A549 (cell line): ENCODE results near the gene KDM4D. TPM values are rescaled to one million over a fixed set of nuclear protein-coding genes. Genes with fewer than 3 reads are reported as not detected.
A peak's percentile ranks its signal among the peaks of the same experiment; 100 is the strongest.

Experiments used
- ATAC-seq, 2 experiments: fragments of 200-7000 bp in 1 of 2; fragments of >200 bp in 1 of 2; cut with Nextera tagmentation in 1 of 2; cut with Tn5 transposase in 1 of 2; 3 replicates each; pipeline versions ENCODE4 v1.8.0 to v1.9.1; 2018 to 2020; ENCODE audit warnings: mild to moderate bottlenecking in 1 of 2, moderate library complexity in 1 of 2
- CTCF ChIA-PET: fragments of 300-600 bp; sonication (Branson Sonifier 250); formaldehyde crosslinking; extraction: SDS; loops from one replicate; lab custom pipeline; 2021; ENCODE audit warnings: antibody characterized with exemption, inconsistent platforms; lab: Yijun Ruan, JAX
- POLR2A ChIA-PET: fragments of 350-600 bp; formaldehyde crosslinking; extraction: SDS; loops from one replicate; lab custom pipeline; 2021; ENCODE audit warnings: antibody characterized with exemption, inconsistent platforms; lab: Yijun Ruan, JAX
- DNase-seq, 2 experiments: peaks; one replicate each; pipeline versions ENCODE4 v3.0.0 to v3.0.0-alpha.2; 2011 to 2016; ENCODE audit warnings: low read depth in 1 of 2, low spot score in 1 of 2
- FAIRE-seq: peaks from 2 replicates; lab custom pipeline; 2011; peaks lifted over from hg19 to GRCh38; lab: Jason Lieb, UNC
- H3K27ac ChIP-seq, 2 experiments: fragments of >200 bp; sonication (Bioruptor Twin); formaldehyde crosslinking; 3 replicates each; pipeline ENCODE4 v1.5.1; 2016 to 2017
- H3K4me1 ChIP-seq: fragments of >200 bp; sonication (Bioruptor Twin); formaldehyde crosslinking; 3 replicates; pipeline ENCODE4 v1.6.1; 2016
- H3K4me2 ChIP-seq: fragments of >200 bp; sonication (Bioruptor Twin); formaldehyde crosslinking; 3 replicates; pipeline ENCODE4 v1.6.1; 2016
- H3K4me3 ChIP-seq: fragments of >200 bp; sonication (Bioruptor Twin); formaldehyde crosslinking; 3 replicates; pipeline ENCODE4 v1.5.1; 2016
- H3K9me3 ChIP-seq: fragments of >200 bp; sonication (Bioruptor Twin); formaldehyde crosslinking; 3 replicates; pipeline ENCODE4 v1.6.1; 2016
- CHD2 ChIP-seq: fragments of 150-350 bp; IDR thresholded peaks from 2 replicates; pipeline ENCODE4 v1.6.1; 2014; ENCODE audit warnings: low read length; ENCODE audit not compliant: partially characterized antibody
- CHD4 ChIP-seq: fragments of 200-600 bp; sonication (generic); IDR thresholded peaks from 2 replicates; pipeline ENCODE4 v1.6.1; 2016; ENCODE audit warnings: antibody characterized with exemption, mild to moderate bottlenecking, borderline replicate concordance
- EHMT2 ChIP-seq: fragments of 200-600 bp; sonication (generic); IDR thresholded peaks from 2 replicates; pipeline ENCODE4 v1.6.1; 2016; ENCODE audit warnings: antibody characterized with exemption, low read depth, mild to moderate bottlenecking, moderate library complexity
- FOSB ChIP-seq: fragments of 250-450 bp; sonication (Bioruptor Pico); IDR thresholded peaks from 2 replicates; pipeline ENCODE4 v1.5.0; 2020; ENCODE audit warnings: mild to moderate bottlenecking, moderate library complexity
- FOSL2 ChIP-seq, 2 experiments: fragments of 450-650 bp in 1 of 2; fragments of >200 bp in 1 of 2; sonication (Bioruptor Twin) in 1 of 2; formaldehyde crosslinking; IDR thresholded peaks; 2 replicates each; pipeline versions ENCODE4 v1.5.0 to v1.6.1; 2016 to 2020; ENCODE audit warnings: mild to moderate bottlenecking in 1 of 2, moderate library complexity in 1 of 2
- GATA3 ChIP-seq: IDR thresholded peaks from 2 replicates; pipeline ENCODE4 v1.6.1; 2012; ENCODE audit warnings: borderline replicate concordance
- KDM1A ChIP-seq: fragments of 200-600 bp; sonication (generic); IDR thresholded peaks from 2 replicates; pipeline ENCODE4 v1.6.1; 2016; ENCODE audit warnings: low read depth, mild to moderate bottlenecking
- MAFK ChIP-seq: fragments of 450-650 bp; IDR thresholded peaks from 2 replicates; pipeline ENCODE4 v1.6.1; 2014; ENCODE audit not compliant: partially characterized antibody
- NR3C1 ChIP-seq: fragments of >200 bp; sonication (Bioruptor Twin); formaldehyde crosslinking; IDR thresholded peaks from 3 replicates; pipeline ENCODE4 v1.6.1; 2017
- POLR2A ChIP-seq: IDR thresholded peaks from 2 replicates; pipeline ENCODE4 v1.6.1; 2012; ENCODE audit warnings: mild to moderate bottlenecking, low read length
- POLR2AphosphoS2 ChIP-seq: conservative IDR thresholded peaks from 2 replicates; pipeline ENCODE4 v1.6.1; 2012; ENCODE audit warnings: low read length, improper control_type of control experiment, inconsistent platforms
- RARB ChIP-seq: fragments of 250-450 bp; sonication (Bioruptor Pico); IDR thresholded peaks from 2 replicates; pipeline ENCODE4 v1.8.0; 2021; ENCODE audit warnings: mild to moderate bottlenecking, moderate library complexity
- RNF2 ChIP-seq: fragments of 200-600 bp; sonication (generic); IDR thresholded peaks from 2 replicates; pipeline ENCODE4 v1.6.1; 2016; ENCODE audit warnings: low read depth, mild to moderate bottlenecking, antibody characterized with exemption, moderate library complexity, borderline replicate concordance
- SREBF2 ChIP-seq: fragments of 450-650 bp; IDR thresholded peaks from 2 replicates; pipeline ENCODE4 v1.6.1; 2014; ENCODE audit warnings: mild to moderate bottlenecking, moderate library complexity
- TFCP2L1 ChIP-seq: fragments of 250-450 bp; sonication (Bioruptor Pico); IDR thresholded peaks from 2 replicates; pipeline ENCODE4 v1.5.0; 2021; ENCODE audit warnings: mild to moderate bottlenecking
- ZC3H11A ChIP-seq: fragments of 450-650 bp; IDR thresholded peaks from 2 replicates; pipeline ENCODE4 v1.6.1; 2014; ENCODE audit warnings: antibody characterized with exemption, mild to moderate bottlenecking
- ZSCAN20 ChIP-seq: fragments of 250-450 bp; sonication (Bioruptor Pico); IDR thresholded peaks from 2 replicates; pipeline ENCODE4 v1.8.0; 2022; ENCODE audit warnings: mild to moderate bottlenecking, moderate library complexity
- WGBS: methylation state at CpG from one replicate; pipeline ENCODE4 v1.1.6; 2017; ENCODE audit errors: missing lambda C conversion rate; 5-methylcytosine and 5-hydroxymethylcytosine counted together
- polyA plus RNA-seq, 4 experiments: library from polyadenylated mRNA; depleted of rRNA in 3 of 4; stranded (reverse); fragments of >200 nt; fragmentation: RNase III in 1 of 4; extraction: RNeasy Plus Mini Kit Qiagen cat#74134 plus additional on column Dnase treatment in 1 of 4; gene quantifications; 2 replicates in 3 of 4; 3 replicates in 1 of 4; pipeline ENCODE4 v1.2.3, GENCODE V29; 2011 to 2017
- TF ChIP-seq, protein P1 (sequence below): fragments of 450-650 bp; IDR thresholded peaks from 2 replicates; pipeline ENCODE4 v1.6.1; 2014; ENCODE audit warnings: antibody characterized with exemption
- TF ChIP-seq, protein P2 (sequence below): IDR thresholded peaks from 2 replicates; pipeline ENCODE4 v1.6.1; 2012; ENCODE audit warnings: low read depth, borderline replicate concordance
- TF ChIP-seq, protein P3 (sequence below): fragments of >200 bp; sonication (Bioruptor Twin); formaldehyde crosslinking; IDR thresholded peaks from 3 replicates; pipeline ENCODE4 v1.6.1; 2016
- TF ChIP-seq, protein P4 (sequence below): fragments of 200-600 bp; sonication (generic); IDR thresholded peaks from 2 replicates; pipeline ENCODE4 v1.6.1; 2016; ENCODE audit warnings: antibody characterized with exemption, mild to moderate bottlenecking, moderate library complexity

KDM4D gene
- polyA plus RNA-seq, 2 of the 4 experiments (the other 2 are of a cell fraction), result 0.58 to 1.1 TPM

DNA sequence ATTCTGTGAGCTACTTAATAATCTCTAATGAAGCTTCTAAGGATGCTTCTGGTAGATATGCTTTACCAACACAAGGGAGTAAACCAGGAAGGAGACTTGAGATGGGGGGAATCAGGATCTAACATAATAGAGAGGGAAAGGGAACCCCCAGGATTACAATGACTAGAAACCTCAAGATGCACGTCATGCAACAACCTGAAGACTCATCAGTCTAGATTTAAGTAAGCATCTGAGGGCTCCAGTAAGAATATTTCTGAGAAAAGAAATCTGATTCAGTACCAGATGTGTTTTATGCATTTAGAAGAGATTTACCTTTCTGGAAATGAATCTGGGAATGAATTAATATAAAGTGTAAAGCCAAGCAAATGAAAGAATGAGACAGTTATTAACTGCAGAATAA, 15.2 kb downstream of the KDM4D start:
- H3K9me3 ChIP-seq, result no peaks in the 10 kb centered on the region
- ATAC-seq, result no peak
- WGBS, result 12% methylated on average over 1 of the region's 1 CpG
- TF ChIP-seq MAFK (no peak), FOSL2 (IDR thresholded peaks at IDR 0.05) (no peak), FOSL2 (CRISPR knock-in tag; IDR thresholded peaks at IDR 0.05) (no peak), RARB (CRISPR knock-in tag) (no peak), POLR2A (no peak), FOSB (CRISPR knock-in tag) (no peak), EHMT2 (no peak), TFCP2L1 (CRISPR knock-in tag) (no peak), CHD4 (no peak), RNF2 (no peak), POLR2AphosphoS2 (no peak), ZC3H11A (no peak), KDM1A (no peak), CHD2 (no peak), GATA3 (no peak), NR3C1 (no peak), ZSCAN20 (CRISPR knock-in tag) (no peak)
- TF ChIP-seq, protein P1, sequence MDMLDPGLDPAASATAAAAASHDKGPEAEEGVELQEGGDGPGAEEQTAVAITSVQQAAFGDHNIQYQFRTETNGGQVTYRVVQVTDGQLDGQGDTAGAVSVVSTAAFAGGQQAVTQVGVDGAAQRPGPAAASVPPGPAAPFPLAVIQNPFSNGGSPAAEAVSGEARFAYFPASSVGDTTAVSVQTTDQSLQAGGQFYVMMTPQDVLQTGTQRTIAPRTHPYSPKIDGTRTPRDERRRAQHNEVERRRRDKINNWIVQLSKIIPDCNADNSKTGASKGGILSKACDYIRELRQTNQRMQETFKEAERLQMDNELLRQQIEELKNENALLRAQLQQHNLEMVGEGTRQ, result no peak
- TF ChIP-seq, protein P2, sequence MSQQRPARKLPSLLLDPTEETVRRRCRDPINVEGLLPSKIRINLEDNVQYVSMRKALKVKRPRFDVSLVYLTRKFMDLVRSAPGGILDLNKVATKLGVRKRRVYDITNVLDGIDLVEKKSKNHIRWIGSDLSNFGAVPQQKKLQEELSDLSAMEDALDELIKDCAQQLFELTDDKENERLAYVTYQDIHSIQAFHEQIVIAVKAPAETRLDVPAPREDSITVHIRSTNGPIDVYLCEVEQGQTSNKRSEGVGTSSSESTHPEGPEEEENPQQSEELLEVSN, result no peak
- TF ChIP-seq, all 56 proteins: peak for 0
- no peak overlapping the region for H3K4me2 ChIP-seq
- H3K27ac ChIP-seq, result no peak overlapping the region
- no peak for FAIRE-seq
- no peak overlapping the region for H3K4me3 ChIP-seq
- no peaks in the 10 kb centered on the region for H3K4me1 ChIP-seq
- ChIA-PET POLR2A (no interaction called here), CTCF (no interaction called here)
- DNase-seq, result no peak

DNA sequence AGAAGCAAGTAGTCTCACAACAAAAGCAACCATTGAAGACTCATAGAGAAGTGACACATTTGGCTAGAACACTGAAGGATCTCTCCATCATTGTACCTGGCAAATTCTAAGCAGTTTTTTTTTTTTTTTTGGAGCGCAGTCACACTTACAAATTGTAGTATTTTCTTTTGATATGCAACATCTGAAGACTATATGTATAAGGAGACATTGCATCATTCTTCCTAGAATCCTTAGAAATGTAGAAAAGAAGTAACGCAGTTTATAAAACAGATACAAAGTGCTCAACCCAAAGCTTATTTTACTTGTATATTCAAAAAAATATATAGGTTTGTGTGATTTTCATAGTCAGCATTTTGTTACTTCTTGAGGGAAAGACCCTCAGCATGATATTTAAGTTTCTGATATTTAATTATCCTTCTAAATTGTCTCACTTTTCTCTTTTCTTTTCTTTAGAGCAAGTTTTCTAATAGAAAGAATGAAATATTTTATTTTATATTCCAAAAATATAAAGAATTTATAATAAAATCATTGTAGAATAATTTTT, 20.0 kb downstream of the KDM4D start:
- ATAC-seq, result no peak
- ChIA-PET POLR2A (no interaction called here), CTCF (no interaction called here)
- Histone ChIP-seq H3K4me1 (no peaks in the 10 kb centered on the region), H3K9me3 (no peaks in the 10 kb centered on the region), H3K4me2 (no peak overlapping the region), H3K27ac (no peak overlapping the region), H3K4me3 (no peak overlapping the region)
- TF ChIP-seq, protein P3, sequence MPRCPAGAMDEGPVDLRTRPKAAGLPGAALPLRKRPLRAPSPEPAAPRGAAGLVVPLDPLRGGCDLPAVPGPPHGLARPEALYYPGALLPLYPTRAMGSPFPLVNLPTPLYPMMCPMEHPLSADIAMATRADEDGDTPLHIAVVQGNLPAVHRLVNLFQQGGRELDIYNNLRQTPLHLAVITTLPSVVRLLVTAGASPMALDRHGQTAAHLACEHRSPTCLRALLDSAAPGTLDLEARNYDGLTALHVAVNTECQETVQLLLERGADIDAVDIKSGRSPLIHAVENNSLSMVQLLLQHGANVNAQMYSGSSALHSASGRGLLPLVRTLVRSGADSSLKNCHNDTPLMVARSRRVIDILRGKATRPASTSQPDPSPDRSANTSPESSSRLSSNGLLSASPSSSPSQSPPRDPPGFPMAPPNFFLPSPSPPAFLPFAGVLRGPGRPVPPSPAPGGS, result no peak
- TF ChIP-seq NR3C1 (no peak), SREBF2 (no peak), MAFK (peak; percentile 9)
- TF ChIP-seq, protein P4, sequence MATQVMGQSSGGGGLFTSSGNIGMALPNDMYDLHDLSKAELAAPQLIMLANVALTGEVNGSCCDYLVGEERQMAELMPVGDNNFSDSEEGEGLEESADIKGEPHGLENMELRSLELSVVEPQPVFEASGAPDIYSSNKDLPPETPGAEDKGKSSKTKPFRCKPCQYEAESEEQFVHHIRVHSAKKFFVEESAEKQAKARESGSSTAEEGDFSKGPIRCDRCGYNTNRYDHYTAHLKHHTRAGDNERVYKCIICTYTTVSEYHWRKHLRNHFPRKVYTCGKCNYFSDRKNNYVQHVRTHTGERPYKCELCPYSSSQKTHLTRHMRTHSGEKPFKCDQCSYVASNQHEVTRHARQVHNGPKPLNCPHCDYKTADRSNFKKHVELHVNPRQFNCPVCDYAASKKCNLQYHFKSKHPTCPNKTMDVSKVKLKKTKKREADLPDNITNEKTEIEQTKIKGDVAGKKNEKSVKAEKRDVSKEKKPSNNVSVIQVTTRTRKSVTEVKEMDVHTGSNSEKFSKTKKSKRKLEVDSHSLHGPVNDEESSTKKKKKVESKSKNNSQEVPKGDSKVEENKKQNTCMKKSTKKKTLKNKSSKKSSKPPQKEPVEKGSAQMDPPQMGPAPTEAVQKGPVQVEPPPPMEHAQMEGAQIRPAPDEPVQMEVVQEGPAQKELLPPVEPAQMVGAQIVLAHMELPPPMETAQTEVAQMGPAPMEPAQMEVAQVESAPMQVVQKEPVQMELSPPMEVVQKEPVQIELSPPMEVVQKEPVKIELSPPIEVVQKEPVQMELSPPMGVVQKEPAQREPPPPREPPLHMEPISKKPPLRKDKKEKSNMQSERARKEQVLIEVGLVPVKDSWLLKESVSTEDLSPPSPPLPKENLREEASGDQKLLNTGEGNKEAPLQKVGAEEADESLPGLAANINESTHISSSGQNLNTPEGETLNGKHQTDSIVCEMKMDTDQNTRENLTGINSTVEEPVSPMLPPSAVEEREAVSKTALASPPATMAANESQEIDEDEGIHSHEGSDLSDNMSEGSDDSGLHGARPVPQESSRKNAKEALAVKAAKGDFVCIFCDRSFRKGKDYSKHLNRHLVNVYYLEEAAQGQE, result no peak
- 55% methylated on average over 2 of the region's 2 CpGs for WGBS
- no peak for FAIRE-seq
- no peak for DNase-seq
